ENCODE measurements around the gene RPN1.

RPN1 gene

DNA sequence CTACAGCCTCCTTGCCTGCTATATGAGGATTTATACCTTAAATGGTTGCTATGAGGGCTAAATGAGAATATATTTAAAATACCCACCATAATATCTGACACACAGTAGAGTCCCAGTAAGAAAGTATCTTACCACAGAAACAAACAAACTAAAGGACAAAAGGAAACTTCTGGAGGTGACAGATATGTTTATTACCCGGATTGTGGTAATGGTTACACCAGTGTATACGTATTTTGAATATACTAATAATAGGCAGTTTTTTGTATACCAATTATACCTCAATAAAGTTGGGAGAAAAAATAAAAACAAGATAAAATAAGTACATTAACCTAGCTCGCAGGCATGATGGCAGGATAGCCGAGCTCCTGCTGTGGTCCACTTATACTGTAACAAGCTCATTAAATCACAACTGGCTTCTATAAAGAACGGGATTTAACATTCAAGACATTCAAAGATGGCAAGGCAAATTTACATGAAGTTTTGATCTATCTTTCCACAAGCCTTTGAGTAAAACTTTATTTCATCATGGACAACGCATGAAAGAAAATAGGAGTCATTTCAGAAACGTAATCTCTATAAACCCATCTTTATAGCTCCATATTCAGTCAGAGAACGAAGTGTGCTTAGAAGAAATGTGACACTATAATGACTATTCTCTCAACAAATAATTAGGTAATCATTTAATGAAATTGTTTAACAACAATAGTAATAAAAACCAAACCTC, 1.5 kb downstream of the RPN1 start:
- no peak for DNase-seq (ENCODE audit: low spot score)

DNA sequence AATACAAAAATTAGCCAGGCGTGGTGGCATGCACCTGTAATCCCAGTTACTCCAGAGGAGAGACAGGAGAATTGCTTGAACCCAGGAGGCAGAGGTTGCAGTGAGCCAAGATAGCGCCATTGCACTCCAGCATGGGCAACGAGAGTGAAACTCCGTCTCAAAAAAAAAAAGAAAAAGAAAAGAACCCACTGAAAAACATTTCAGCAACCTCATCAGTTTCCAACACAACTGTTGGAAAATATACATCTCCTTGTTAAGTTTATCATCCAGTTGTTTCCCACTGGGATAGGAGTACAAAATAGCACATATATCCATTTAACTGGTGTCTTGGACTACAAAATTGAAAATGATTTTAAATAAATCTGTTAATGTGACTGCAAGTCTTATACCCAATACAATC, 2.2 kb downstream of the RPN1 start:
- no peak for DNase-seq (ENCODE audit: low spot score)

DNA sequence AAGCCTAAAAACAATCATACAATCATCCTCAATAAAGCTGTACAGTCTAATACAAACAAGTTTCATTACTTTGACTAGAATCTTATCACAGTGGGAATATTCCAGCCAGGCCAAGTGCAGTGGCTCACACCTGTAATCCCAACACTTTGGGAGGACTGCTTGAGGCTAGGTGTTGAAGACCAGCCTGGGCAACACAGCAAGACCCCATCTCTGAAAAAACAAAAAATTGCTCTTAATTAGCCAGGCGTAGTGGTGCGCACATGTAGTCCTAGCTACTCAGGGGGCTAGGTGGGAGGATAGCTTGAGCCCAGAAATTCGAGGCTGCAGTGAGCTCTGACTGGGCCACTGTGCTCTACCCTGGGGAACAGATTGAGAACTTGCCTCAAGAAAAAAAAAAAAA, 3.3 kb downstream of the RPN1 start:
- no peak for DNase-seq (ENCODE audit: low spot score)

DNA sequence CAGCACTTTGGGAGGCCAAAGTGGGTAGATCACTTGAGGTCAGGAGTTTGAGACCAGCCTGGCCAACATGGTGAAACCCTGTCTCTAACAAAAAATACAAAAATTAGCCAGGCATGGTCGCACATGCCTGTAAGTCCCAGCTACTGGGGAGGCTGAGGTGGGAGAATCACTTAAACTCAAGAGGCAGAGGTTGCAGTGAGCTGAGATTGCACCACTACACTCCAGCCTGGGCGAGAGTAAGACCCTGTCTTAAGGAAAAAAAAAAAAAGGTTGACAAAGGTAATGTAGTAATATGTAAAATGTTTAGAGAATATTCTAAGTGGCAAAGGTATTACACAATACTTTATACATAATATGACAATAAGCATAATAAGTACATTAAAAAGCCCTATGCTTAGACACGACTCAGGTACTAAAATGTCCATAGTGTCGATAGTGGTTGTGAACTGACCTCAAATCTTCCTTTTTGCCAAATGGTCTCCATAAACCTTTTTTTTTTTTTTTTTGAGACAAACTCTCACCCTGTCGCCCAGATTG, 16.5 kb downstream of the RPN1 start:
- DNase-seq (ENCODE audit: low spot score), result no peak

DNA sequence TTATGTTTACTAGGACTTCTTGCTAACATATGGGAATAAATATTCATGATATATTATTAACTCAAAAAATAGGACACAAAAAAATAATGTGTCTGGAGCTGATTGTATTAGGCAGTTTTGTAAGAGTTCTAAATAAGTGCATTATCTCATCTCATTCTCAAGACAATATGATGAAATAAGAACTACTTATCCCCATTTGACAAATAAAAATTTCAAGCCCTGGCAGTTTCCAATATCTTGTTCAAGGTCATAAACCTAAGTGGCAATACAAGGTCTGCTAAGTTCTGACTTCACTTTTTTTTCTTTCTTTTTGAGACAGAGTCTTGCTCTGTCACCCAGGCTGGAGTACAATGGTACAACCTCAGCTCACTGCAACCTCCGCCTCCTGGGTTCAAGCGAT, 18.3 kb downstream of the RPN1 start:
- DNase-seq (ENCODE audit: low spot score), result no peak

DNA sequence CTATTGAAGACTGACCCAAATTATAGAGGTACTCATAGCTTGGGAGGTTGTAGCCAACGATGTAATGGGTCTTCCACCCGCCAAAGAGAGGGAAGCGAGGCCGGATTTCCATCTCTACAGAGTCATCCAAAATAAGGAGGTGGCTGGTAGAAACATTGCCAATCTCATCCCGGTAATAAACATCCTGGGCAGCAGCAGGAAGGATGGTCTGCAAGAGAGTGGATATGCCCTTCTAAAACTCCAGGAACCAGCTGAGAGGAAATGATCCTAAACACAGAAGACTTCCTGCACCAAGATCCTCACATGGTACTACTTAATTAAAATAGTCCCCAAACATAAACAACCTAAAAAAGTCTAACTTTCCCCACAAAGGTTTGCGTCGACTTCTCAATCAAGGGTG, 20.7 kb downstream of the RPN1 start:
- DNase-seq (ENCODE audit: low spot score), result no peak

DNA sequence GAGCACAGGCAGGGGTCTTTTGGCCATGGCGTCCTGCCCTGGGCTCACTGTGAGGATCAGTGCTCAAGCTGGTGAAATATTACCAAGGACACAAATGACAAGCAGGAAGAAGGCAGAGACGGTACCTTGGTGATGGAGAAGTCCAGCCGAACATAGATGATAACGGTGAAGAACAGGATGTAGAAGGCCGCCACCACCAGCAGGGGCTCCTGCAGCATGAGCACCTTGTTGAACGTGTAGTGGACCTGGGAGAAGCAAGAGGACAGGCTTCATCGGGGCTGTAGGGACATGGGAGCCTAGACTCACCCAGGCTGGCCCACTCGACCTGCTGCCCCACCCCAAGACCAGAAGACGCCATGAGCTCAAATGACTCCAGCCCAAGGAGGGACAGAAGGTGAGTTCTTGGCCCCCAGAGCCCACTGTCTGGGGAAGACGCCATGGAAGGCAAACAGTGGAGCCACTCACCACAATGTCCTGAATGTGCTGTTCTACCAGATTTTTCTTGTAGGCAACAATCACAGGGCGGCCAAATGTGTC, 25.1 kb downstream of the RPN1 start:
- DNase-seq (ENCODE audit: low spot score), result no peak

DNA sequence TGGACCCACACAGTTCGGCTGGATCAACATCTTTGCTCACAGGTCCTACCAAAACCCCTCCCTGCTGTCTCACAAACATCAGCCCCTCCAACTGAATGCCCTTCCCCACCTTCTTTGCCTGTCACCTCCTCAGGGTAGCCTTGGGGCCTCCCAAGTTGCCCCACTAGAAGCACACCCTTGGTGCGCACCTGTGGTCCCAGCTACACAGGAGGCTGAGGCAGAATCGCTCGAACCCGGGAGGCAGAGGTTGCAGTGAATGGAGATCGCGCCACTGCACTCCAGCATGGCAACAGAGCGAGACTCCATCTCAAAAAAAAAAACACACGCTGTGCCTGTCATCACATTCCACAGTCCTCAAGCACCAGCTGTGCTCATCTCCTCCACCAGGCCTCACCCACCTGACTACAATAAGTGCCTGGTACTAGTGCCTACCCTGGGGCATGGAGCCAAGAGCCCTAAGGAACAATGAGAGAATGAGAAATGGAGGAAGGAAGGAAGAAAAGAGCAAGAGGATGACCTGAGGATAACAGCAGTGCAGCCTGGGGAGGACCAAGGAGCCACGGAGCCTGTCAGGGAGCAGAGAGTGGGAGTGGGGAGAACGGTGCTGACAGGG, 26.0 kb downstream of the RPN1 start:
- DNase-seq (ENCODE audit: low spot score), result no peak

DNA sequence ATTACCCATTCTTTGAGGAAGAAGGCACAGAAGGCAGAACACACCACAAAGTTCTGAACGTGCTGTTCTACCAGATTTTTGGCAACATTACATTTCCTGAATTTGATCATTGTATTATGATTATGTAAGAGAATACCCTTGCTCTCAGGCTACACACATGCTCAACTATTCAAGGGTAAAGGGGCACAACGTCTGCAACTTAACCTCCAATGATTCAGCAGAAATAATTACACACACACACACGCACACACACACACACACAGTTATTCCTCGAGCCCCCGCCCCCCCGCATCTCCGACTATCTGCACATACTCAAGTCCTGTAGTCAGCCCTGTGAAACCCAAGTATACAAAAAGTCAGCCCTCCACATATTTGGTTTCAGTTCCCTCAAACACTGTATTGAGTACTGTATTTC, 26.8 kb downstream of the RPN1 start:
- no peak for DNase-seq (ENCODE audit: low spot score)

DNA sequence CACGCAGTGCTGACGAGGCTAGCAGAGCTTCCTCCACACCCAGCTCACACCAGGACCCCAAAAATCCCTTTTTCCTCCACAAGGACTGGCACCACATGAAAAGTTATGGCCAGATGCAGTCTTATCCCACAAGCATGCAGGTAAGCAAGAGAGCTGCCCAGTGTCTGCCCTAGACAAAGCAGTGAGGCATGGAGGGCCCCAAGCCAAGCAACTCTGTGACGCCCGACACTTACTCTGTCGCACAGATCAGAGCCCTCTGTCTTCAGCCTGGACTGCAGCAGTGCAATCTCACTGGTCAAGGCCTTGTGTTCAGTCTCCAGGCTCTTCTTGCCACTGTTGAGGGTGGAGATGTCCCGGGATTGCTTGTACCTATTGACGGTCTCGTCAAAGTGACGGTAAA, 28.7 kb downstream of the RPN1 start:
- no peak for DNase-seq (ENCODE audit: low spot score)

DNA sequence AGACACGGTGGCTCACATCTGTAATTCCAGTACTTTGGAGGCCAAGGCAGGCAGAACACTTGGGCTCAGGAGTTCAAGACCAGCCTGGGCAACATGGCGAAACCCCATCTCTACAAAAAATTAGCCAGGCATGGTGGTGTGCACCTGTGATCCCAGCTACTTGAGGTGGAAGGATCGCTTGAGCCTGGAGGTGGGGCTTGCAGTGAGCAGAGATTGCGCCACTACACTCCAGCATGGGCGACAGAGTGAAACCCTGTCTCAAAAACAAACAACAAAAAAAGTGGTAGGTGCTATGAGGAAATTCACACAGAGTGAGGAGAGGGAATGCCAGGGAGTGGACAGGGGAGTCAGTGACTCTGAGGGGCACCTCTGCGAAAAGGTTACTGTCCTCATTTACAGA, 29.4 kb downstream of the RPN1 start:
- DNase-seq (ENCODE audit: low spot score), result no peak

DNA sequence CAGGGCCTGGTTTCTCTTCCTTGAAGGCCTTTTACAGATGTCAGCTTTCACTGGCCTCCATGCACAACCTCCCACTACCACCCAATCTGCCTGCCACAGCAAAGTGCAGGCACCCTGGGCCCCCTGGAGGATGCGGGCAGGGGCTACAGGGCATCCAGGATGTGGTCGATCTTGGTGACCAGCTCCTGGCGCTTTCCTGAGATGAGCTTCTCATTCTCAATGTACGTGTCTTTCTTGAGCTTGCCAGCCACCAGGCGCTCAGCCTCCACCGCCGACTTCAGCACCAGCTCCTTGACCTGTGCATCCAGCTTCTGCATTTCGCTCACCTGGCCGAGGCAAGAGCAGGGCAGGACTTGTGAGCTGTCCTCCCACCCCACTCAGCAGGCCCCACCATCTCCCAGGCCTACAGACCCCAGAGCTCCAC, 30.3 kb downstream of the RPN1 start:
- no peak for DNase-seq (ENCODE audit: low spot score)

DNA sequence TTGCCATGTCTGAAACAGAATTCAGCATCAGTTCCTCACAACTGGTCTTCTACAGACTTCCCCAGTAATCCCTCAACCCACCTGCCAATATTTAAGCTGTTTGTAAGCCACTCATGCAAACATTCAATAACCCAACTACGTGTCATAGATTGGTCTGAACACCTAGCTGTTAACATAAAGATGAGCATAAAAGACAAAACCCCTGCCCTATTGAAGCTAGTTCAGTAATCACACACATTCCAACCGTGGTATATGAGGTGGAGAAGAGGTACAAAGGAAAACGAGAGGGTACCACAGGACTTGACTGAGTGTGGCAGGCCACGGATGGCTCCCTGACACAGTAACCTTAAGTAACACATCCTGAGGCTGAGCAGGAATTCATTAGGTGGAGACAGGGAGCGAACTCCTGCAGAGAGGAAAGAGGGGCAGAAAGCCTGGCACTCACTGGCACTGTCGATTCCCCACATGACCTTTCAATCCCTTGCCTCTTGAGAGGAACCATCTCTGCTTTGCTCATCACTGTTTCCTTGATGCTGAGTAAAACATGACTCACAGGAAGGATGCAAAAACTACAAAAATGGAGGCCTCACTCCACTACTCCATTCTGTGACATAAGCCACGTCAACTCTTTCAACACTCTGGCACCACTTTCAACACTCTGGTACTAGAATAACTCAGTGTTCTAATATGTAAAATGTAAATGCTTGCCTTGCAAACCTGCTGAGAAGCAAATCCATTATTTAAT, 31.3 kb downstream of the RPN1 start:
- no peak for DNase-seq (ENCODE audit: low spot score)

DNA sequence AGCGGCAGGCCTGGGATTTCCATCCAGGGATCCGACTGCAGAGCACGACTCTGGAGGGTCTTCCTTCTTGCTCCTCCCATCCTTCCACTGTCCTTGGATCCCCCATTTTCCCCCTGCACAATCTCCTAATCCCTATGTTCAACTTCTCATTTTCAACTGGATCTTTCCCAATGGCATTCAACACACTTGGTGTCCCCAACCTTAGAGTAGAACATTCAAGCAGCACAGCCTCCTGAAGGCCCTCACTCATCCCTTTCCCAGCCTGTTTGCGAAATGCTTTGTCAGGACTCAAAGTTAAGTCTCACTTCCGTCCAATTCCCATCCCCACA, 32.3 kb downstream of the RPN1 start:
- DNase-seq (ENCODE audit: low spot score), result no peak

DNA sequence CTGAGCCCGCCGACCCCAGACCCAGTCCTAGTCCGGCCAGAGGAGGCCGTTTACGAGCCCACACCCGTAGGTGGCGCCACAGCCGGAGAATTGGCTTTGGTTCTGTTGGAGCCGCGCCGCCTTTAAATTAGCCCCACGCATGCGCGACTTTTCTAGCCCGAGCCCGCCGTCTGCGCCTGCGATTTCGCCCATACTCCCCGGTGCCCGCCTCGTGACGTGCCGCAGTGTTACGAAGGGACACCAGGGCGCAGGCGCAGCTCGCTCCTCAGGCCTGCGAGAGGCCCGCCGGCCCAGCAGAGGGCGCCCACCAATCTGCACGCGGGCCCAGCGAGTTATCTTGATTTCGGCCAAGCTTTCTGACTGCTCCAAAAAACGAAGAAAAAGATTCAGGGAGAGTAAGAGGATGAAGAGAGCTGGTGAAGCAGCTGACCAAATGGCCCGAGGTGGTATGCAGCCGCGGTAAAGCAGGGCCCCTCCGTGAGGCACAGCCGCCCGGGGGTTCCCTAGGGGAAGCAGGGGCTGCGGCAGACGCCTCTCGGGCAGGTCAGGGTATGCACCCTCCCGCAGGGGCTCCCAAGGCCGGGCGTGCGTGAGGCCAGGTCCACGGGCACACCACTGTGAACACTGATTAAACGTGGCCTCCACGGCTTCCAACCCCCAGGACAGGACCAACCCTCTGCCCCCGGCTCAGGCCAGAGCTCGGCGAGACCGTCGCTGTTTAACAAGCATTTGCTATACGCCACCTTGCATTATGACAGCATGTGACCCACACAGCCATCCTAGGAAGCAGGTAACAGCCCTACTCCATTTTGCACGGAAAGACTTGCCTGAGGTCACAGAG, 32.8 kb downstream of the RPN1 start:
- DNase-seq (ENCODE audit: low spot score), result peak; percentile 100

DNA sequence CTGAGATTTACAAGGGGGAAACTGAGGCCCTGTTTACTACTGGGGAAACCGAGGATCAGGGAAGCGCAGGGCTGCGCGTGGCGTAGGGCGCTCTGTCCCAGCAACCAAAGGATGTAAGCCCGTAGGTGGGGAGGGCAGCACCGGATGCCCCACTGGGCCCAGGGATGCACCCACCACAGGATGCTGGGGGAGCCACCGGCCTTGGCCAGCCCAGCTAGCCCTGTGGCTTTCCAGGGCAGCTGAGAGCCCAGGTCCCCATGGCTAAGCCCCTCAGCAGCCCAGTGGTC, 33.4 kb downstream of the RPN1 start:
- no peak for DNase-seq (ENCODE audit: low spot score)

DNA sequence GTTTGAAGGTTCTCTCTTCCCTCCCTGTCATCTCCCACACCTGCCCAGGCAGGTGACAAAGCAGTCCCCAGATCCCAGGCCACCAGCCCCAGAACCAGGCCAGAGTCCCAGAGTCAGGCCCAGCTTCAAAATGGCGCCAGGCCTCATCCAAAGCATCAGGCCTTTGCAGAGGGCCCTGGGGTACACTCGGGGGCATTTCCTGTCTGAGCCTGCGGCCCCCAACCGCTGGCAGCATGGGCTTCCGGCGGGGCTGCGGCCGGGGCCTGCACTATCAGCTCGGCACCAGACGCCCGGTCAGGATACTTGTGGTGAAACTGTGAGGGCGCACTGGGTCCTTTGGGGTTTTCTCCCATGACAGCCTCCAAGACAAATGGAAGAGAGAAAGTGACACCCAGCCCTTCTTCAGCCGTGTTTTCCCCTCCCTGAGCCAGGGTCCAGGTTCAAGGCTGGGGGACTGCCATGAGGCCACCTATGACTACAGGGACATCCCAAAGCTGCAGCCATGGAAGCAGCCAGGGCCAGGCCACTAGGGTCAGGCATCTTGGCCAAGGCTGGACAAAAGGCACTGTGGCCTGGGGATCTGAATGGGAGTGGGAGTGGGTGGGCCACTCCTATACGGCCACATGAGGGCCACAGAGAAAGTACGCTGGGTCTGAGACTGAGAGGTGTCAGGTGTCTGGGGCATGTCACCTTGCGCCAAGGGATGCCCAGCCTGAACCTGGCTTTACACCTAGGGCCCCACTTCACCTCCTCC, 33.9 kb downstream of the RPN1 start:
- DNase-seq (ENCODE audit: low spot score), result no peak

DNA sequence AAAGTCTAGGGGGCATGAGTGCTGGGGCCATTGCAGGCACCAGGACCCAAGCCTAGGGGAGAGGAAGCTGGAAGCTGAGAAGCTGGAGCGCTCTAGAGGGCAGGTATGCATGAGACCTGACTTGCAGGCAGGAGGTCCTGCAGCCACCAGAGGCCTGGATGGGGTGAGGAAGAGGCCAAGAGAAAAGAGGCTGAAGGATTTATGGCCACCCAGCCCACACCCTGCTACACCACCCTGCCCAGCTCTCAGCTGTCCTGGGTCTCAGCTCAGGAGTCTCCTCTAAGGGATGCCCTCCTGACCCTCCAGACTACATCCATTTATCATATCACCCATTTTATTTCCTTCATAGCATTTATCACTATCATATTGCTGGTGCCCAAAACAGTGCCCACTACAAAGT, 36.5 kb downstream of the RPN1 start:
- DNase-seq (ENCODE audit: low spot score), result no peak

DNA sequence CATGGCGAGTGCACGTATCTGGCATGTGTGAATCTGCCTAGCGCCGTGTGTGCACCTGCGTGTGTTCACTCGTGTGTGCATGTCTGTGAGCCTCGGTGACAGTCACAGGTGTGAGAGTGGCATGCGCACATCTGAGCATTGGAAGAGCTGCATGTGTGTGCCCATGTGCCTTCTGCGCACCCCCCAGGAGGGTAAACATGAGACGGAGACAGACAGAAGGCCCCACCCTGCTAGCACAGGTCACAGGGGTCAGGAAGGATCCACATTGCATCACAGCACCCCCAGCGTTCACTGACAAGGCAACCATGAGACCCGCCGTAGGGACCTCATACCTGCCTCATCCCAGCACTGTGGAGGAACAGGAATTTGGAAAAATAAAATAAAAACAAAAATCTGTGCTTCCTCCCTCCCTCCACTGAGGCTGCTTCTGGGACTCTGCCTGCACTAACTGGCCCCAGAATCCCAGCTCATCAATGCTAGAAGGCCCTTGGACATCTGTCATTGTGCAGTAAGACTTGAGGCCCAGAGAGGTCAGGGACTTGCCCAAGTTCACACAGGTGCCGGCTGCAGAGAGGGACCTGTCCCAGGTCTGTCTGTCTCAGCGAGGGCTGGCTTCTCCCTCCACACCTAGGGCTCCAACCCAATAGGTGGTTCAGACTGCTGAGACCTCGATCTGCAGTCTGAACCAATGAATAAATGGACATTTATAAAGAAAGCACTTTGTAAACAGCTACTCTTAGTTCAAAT, 37.4 kb downstream of the RPN1 start:
- no peak for DNase-seq (ENCODE audit: low spot score)

DNA sequence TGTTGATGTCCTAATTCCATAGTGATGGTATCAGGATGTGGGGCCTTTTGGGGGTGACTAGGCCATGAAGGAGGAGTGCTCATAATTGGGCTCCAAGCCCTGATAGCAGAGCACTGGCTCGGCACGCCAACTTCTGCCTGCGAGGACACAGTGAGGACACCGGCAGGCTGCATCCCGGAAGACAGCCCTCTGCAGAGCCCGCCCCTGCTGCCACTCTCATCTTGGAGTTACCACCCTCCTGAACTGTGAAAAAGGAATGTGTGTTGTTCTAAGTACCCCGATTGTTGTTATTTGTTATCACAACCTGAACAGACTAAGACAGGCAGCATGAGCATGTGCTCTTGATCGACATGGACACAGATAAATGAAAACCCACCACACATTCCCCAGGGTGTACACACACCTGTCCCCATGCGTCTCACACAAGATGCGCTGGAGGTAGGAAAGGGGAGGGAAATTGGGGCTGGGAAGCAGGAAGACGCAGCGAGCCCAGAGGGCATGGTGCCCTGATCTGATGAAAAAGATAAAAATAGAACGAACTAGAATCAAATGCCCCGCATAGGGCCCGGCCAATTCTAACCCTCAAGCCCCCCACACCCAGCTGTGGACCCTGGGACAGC, 40.1 kb downstream of the RPN1 start:
- DNase-seq (ENCODE audit: low spot score), result no peak
